Esophagus squamous epithelium (tissue), 4 donors: ENCODE data around the gene IFT57. TPM values are rescaled to one million over a fixed set of nuclear protein-coding genes. Genes with fewer than 3 reads are reported as not detected.

Experiments
- total RNA-seq, 4 donors: library from RNA; depleted of rRNA; stranded (reverse); fragments of >200 nt; gene quantifications; one replicate each; pipeline ENCODE4 v1.1.0, GENCODE V29; 2016

IFT57 gene
- total RNA-seq, 4 donors from 2014 or later = 21.0 to 35.7 (median 23.9) TPM

Other genes with a start within 250 kb of the IFT57 start
- gene CD47, start 131.4 kb downstream of the IFT57 start, total RNA-seq = 100 to 1,000 TPM in 2 of 4 donors, 10 to 100 TPM in 2; 79.0 to 177 (median 115) TPM
- not detected for gene HHLA2, start 74.1 kb upstream of the IFT57 start, total RNA-seq